DMS79 treated with DMSO at 0.1 percent for 48 hours (cell line): Measurements from ENCODE around the gene TBPL1.
"Not testable (repeated sequence)": the region's sequence is repeated elsewhere in the genome, so short reads cannot be mapped to it uniquely, and the experiment has no call there.

ENCODE experiments used
- DNase-seq: peaks from one replicate; lab custom pipeline; 2025; lab: John Stamatoyannopoulos, UW

Gene TBPL1

GRCh38 chr6:133952815-133953633 lies at the start of gene TBPL1:
Gene TBPL1, plus strand, starts transcription at chr6:133953224. Its CDS starts 26,902 bp downstream, at chr6:133980126.
- peak; percentile 95 for DNase-seq

- DNase-seq = no peak
These were observed 49.2 kb upstream of the TBPL1 start for GRCh38 chr6:133903855-133904254.

DNA sequence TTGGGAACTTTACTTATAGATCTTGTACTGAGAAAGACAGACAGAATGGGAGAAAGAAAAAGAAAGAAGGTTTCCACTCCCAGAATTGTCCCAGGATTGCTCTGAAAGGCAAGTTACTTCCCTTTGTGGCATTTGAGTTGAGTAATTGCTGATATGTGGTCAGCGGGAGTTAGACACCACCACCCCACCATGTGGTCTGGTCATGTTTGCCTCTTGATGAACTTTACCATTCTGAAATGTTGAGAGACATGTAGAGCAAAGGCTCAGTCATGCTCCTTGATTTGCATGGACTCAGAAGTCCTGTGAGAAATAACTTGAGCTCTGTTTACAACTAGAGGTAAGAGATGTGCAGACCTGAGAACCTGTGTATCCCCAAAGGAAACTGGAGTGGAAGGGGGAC lies 47.0 kb upstream of the TBPL1 start:
- DNase-seq = no peak

- DNase-seq = peak; percentile 63
These were observed 36.3 kb upstream of the TBPL1 start for GRCh38 chr6:133916650-133917151.

GRCh38 chr6:133917781-133918180 lies 35.2 kb upstream of the TBPL1 start:
- no peak for DNase-seq

- DNase-seq = peak; percentile 29
These were observed 34.7 kb upstream of the TBPL1 start for GRCh38 chr6:133918208-133918930.

DNA sequence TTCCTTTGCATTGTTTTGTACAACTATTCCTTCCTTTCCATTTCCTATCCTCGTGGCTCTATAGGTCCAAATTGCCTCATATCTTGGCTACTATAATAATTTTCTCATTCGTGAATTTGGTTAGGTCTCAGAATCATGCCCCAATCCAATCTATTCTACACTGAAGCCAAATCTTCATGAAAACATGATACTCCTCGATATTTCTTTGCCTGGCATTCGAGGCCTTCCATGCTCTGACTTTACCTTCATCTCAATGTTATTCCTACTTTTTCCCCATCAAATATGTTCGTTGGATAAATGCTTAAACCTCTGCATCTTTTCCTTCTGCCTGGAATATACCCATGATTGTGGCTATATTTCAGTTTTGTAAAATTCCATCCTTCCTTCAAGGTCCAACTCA lies 33.7 kb upstream of the TBPL1 start:
- no peak for DNase-seq

- DNase-seq = peak; percentile 67
These were observed 31.7 kb upstream of the TBPL1 start for GRCh38 chr6:133921249-133921859.

- peak; percentile 61 for DNase-seq
These were observed 29.0 kb upstream of the TBPL1 start for GRCh38 chr6:133923938-133924593.

- not testable (repeated sequence) for DNase-seq
These were observed 21.8 kb upstream of the TBPL1 start for GRCh38 chr6:133931221-133931620.

- DNase-seq = not testable (repeated sequence)
These were observed 16.7 kb upstream of the TBPL1 start for GRCh38 chr6:133936352-133936751.

- DNase-seq = no peak
These were observed 15.1 kb upstream of the TBPL1 start for GRCh38 chr6:133937909-133938308.

DNA sequence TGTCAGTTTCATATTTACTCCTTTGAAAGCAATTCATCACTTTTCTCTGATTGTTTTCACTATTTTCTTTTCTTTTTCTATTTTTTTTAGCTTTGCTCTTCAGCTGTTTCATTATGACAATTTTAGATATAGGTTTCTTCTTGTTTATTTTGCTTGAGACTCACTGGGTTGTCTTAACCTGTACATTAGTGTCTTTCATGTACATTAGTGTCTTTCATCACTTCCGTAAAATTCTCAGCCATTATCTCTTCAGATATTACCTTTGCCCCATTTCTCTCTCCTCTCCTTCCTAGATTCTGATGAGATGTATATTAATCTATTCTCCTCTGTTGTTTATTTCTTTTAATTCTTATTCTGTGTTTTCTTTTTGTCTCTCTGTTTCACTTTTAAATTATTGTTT lies 14.5 kb upstream of the TBPL1 start:
- DNase-seq = no peak

DNA sequence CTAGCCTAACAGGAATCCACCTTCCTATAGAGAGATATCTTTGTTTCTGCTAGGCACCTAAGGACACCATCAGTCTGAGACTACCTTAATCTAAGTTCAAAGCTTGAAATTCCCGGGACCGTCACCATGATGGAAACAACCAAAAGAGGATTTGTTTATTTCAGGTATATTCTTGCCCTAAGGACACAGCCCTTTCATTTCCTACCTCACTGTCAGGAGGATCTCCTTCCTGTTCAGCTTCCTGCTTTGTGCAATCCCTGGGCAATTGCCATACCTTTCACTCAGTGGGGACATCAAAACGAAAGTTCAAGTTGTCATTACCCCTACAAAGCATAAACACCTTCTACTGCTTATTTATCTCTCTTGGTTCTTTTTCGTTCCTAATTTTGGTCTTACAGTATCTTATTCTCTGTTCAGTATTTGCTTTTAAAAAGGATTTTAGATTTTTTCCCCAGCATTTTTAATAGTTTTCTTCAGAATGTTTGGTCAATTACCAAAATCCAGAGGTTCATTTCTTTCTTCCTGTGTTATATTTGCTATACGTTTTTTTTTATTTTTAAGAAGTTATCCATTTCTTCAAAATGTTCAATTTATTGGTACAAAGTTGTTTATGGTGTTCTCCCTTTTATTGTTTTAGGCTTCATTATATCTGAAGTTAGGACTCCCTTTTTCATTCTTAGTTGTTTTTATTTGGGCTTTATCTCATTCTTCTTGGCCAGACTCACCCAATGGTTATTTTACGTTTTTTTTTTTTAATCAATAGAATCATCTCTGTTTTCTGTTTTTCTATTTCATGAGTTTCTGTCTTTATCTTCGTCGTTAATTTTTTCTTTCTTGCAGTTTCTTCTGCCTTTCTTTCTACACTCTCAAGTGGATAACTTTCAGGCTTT lies 13.0 kb upstream of the TBPL1 start:
- no peak for DNase-seq

DNA sequence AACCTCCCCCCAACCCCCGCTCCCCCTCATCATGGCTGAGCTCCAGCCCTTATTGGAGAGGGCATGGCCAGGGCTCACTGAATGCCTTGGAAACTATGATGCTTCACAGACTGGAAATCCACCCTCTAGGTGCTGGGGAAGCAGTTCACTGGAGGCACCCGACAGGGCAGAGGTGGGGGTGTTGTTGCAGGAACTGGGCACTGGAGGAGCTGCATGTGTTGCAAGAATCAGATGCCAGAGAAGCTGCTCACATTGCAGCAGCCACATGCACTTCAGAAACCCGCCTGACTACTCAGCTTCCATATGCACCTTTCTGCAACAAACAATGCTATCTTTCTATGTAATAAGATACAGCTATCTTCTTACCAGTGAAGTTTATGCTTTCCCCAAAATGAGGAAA lies 7.9 kb upstream of the TBPL1 start:
- DNase-seq = no peak

DNA sequence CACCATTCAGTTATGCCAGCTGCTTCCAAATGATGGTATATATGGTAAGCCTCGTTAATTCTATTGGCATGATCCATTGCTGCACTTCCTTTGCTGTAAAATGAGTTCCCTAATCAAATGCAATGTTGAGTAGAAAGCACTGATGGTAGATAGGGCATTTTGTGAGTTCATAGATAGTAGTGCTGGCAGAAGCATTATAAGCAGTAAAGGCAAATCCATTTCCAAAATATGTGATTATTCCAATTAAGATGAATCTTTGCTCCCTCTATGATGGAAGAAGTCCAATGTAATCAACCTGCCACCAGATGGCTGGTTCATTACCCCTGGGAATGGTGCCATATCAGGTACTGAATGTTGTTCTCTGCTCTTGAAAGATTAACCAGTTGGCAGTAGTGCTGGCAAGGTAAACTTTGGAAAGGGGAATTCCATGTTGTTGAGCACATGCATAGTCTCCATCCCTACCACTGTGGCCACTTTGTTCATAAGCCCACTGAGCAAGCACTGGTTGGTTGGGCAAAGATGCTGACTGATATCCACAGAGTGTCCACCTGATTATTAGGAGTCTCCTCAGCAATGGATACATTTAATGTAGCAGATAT lies 5.6 kb upstream of the TBPL1 start:
- DNase-seq = no peak

GRCh38 chr6:133948472-133948871 lies 4.6 kb upstream of the TBPL1 start:
- no peak for DNase-seq

- DNase-seq = no peak
These were observed 1.8 kb upstream of the TBPL1 start for GRCh38 chr6:133951227-133951626.

DNA sequence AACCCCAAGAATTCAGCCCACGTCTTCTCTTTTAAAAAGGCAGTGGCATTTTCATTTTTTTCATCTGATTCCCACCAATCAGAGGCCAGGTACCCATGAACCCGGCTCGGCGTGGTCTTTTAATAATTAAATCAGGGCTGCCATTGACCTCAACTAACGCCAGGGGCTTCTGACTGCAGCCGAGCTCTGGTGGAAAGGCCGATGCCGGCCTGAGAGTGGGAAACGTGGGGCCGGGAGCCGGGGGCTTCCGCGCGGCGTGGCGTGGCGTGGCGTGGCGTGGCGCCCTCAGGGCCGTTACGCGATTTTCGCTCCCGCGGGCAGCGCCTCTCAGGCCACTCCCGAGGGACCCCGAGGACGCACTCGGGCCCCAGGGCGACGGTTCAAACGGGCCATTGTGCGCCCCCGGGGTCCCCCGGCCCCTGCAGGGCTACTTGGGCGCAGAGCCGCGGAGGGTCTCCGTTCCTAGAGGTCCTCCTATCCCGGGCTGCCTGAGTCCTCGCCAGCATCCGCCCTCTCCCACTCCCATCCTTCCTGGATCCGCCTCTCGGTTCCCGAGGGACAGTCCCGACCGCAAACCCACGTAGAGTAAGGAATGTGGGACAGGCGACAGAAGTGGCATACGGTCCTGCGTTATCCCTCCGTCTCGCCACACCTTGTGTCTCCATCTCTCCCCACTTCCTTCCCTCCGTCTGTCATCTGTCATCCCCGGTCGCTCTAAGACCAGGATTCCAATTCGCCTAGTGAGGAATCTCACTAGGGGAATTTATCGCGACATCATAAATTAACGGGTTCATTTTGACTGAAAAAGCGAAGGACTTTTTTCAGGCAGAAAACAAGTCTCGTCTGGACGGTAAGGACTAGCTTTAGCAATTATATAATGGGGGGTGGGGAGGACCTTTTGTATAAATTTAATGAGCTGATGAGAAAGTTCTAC lies 876 bp upstream of the TBPL1 start:
- DNase-seq = peak; percentile 70
